ENCODE measurements around the gene MZT2A. TPM values are rescaled to one million over a fixed set of nuclear protein-coding genes. Genes with fewer than 3 reads are reported as not detected.
"Not testable (repeated sequence)": the region's sequence is repeated elsewhere in the genome, so short reads cannot be mapped to it uniquely, and the experiment has no call there.

MZT2A gene
- total and polyA plus RNA-seq, 12 donors = 12.4 to 226 (median 127) TPM

- intact Hi-C loops (cut with DNase I) = no loop called here
- H3K4me1 ChIP-seq (replicated peaks in 1 of 2) = no peaks in the 10 kb centered on the region
Observed at GRCh38 chr2:131475831-131476230, 16.4 kb downstream of the MZT2A start, which contains the start of gene TUBA3D. Gene TUBA3D, plus strand, starts transcription at chr2:131476119. Its CDS starts 81 bp downstream, at chr2:131476200.

GRCh38 chr2:131473266-131473665 is 18.9 kb downstream of the MZT2A start:
- H3K9me3 ChIP-seq (replicated peaks in 1 of 3); H3K4me1 ChIP-seq (replicated peaks in 1 of 2); H3K27ac ChIP-seq; H3K27me3 ChIP-seq; intact Hi-C loops (cut with DNase I); H3K36me3 ChIP-seq (replicated peaks in 1 of 2); H3K4me3 ChIP-seq; DNase-seq: not testable (repeated sequence)
- 98 to 100% (median 100%) methylated on average over 1 to 2 of the region's 2 CpGs for whole genome bisulfite sequencing, 4 donors

More at GRCh38 chr2:131475831-131476230, 16.4 kb downstream of the MZT2A start, which contains the start of gene TUBA3D:
- H3K4me3 ChIP-seq = no peak within 1 kb of the TSS
- H3K27ac ChIP-seq = no peak within 1 kb of the TSS
- WGBS, 4 donors = 93 to 96% (median 95%) methylated on average over 8 to 27 of the region's 27 CpGs
- no peaks in the 10 kb centered on the region for H3K36me3 ChIP-seq (replicated peaks in 1 of 2)
- no peaks in the 10 kb centered on the region for H3K27me3 ChIP-seq
- DNase-seq = no peak
- TF ChIP-seq CTCF (IDR thresholded peaks at IDR 0.05) (no peak), POLR2A (IDR thresholded peaks at IDR 0.05) (no peak)
- no peaks in the 10 kb centered on the region for H3K9me3 ChIP-seq (replicated peaks in 1 of 3)

- H3K4me3 ChIP-seq; H3K4me1 ChIP-seq (replicated peaks in 1 of 2); H3K9me3 ChIP-seq (replicated peaks in 1 of 3); H3K27ac ChIP-seq; H3K27me3 ChIP-seq; H3K36me3 ChIP-seq (replicated peaks in 1 of 2); intact Hi-C loops (cut with DNase I): not testable (repeated sequence)
- DNase-seq = peak in 5 of 7 donors; percentile 33 to 52 (median 42)
- 67 to 92% (median 78%) methylated on average over 2 to 5 of the region's 8 CpGs; no CpG with 5 or more reads in 1 of the 4 donors for WGBS, 4 donors
Observed at GRCh38 chr2:131471624-131472023, 20.6 kb downstream of the MZT2A start.

- H3K9me3 ChIP-seq (replicated peaks in 1 of 3); H3K4me1 ChIP-seq (replicated peaks in 1 of 2); H3K36me3 ChIP-seq (replicated peaks in 1 of 2); H3K27me3 ChIP-seq; intact Hi-C loops (cut with DNase I); H3K4me3 ChIP-seq; H3K27ac ChIP-seq: not testable (repeated sequence)
- 64 to 80% (median 75%) methylated on average over 1 to 3 of the region's 3 CpGs; no CpG with 5 or more reads in 1 of the 4 donors for WGBS, 4 donors
- peak in 4 of 7 donors; percentile 49 to 59 (median 56) for DNase-seq
Observed at GRCh38 chr2:131470944-131471343, 21.3 kb downstream of the MZT2A start.

GRCh38 chr2:131467722-131468121 is 24.5 kb downstream of the MZT2A start:
- intact Hi-C loops (cut with DNase I); H3K27ac ChIP-seq; DNase-seq; H3K4me3 ChIP-seq; H3K36me3 ChIP-seq (replicated peaks in 1 of 2); H3K9me3 ChIP-seq (replicated peaks in 1 of 3); H3K4me1 ChIP-seq (replicated peaks in 1 of 2); H3K27me3 ChIP-seq: not testable (repeated sequence)
- WGBS, 4 donors = 85 to 91% (median 89%) methylated on average over 10 of the region's 10 CpGs

- intact Hi-C loops (cut with DNase I); H3K36me3 ChIP-seq (replicated peaks in 1 of 2); H3K4me1 ChIP-seq (replicated peaks in 1 of 2); H3K4me3 ChIP-seq; H3K9me3 ChIP-seq (replicated peaks in 1 of 3); DNase-seq; H3K27ac ChIP-seq; H3K27me3 ChIP-seq: not testable (repeated sequence)
- 62 to 76% (median 68%) methylated on average over 1 to 2 of the region's 2 CpGs for WGBS, 4 donors
Observed at GRCh38 chr2:131454914-131455313, 37.3 kb downstream of the MZT2A start.

- whole genome bisulfite sequencing, 4 donors = 58 to 78% (median 70%) methylated on average over 7 to 10 of the region's 10 CpGs
- intact Hi-C loops (cut with DNase I); H3K9me3 ChIP-seq (replicated peaks in 1 of 3); H3K4me3 ChIP-seq; H3K27ac ChIP-seq; H3K27me3 ChIP-seq; H3K4me1 ChIP-seq (replicated peaks in 1 of 2); DNase-seq; H3K36me3 ChIP-seq (replicated peaks in 1 of 2): not testable (repeated sequence)
Observed at GRCh38 chr2:131451265-131451949, 40.8 kb downstream of the MZT2A start.

- H3K27ac ChIP-seq; H3K4me1 ChIP-seq (replicated peaks in 1 of 2); DNase-seq; H3K4me3 ChIP-seq; H3K27me3 ChIP-seq; H3K9me3 ChIP-seq (replicated peaks in 1 of 3); H3K36me3 ChIP-seq (replicated peaks in 1 of 2); intact Hi-C loops (cut with DNase I): not testable (repeated sequence)
- 82 to 97% (median 94%) methylated on average over 8 to 9 of the region's 9 CpGs for WGBS, 4 donors
Observed at GRCh38 chr2:131447981-131448380, 44.2 kb downstream of the MZT2A start.
